HG03457 (cell line): Measurements from ENCODE around the gene LOXL1.
"Not testable (repeated sequence)": the region's sequence is repeated elsewhere in the genome, so short reads cannot be mapped to it uniquely, and the experiment has no call there.

Source experiments
- ATAC-seq: cut with Tn5 transposase; IDR thresholded peaks from one replicate; pipeline ENCODE4 v1.9.1; 2021; ENCODE audit warnings: moderate number of reproducible peaks; ENCODE audit not compliant: unreplicated experiment

LOXL1 gene

GRCh38 chr15:73951601-73952000, 25.3 kb downstream of the LOXL1 start:
- ATAC-seq = no peak

- ATAC-seq = no peak
Observed at GRCh38 chr15:73952171-73952912, 26.1 kb downstream of the LOXL1 start.

- ATAC-seq = no peak
Observed at GRCh38 chr15:73952913-73953750, 26.9 kb downstream of the LOXL1 start.

- no peak for ATAC-seq
Observed at GRCh38 chr15:73954188-73955145, 28.2 kb downstream of the LOXL1 start.

- no peak for ATAC-seq
Observed at GRCh38 chr15:73955326-73955725, 29.1 kb downstream of the LOXL1 start.

- ATAC-seq = no peak
Observed at GRCh38 chr15:73955861-73956742, 29.8 kb downstream of the LOXL1 start.

- ATAC-seq = no peak
Observed at GRCh38 chr15:73956743-73957135, 30.5 kb downstream of the LOXL1 start.

GRCh38 chr15:73957276-73957675, 31.0 kb downstream of the LOXL1 start:
- no peak for ATAC-seq

GRCh38 chr15:73957785-73958184, 31.5 kb downstream of the LOXL1 start:
- no peak for ATAC-seq

GRCh38 chr15:73959012-73959581, 32.8 kb downstream of the LOXL1 start:
- no peak for ATAC-seq

GRCh38 chr15:73959801-73960200, 33.5 kb downstream of the LOXL1 start:
- no peak for ATAC-seq

GRCh38 chr15:73960472-73961070, 34.3 kb downstream of the LOXL1 start:
- ATAC-seq = not testable (repeated sequence)

GRCh38 chr15:73962433-73962832, 36.2 kb downstream of the LOXL1 start:
- no peak for ATAC-seq

- ATAC-seq = no peak
Observed at GRCh38 chr15:73964736-73965093, 38.5 kb downstream of the LOXL1 start.

GRCh38 chr15:73965094-73965757, 39.0 kb downstream of the LOXL1 start:
- ATAC-seq = no peak

- no peak for ATAC-seq
Observed at GRCh38 chr15:73965758-73966113, 39.5 kb downstream of the LOXL1 start.

GRCh38 chr15:73968461-73968860, 42.2 kb downstream of the LOXL1 start:
- no peak for ATAC-seq

- ATAC-seq = no peak
Observed at GRCh38 chr15:73969151-73969759, 43.0 kb downstream of the LOXL1 start.
